Prostate gland (tissue), 2 donors: ENCODE results near the gene SERBP1.

Experiments
- POLR2A ChIP-seq: fragments of 450-650 bp; IDR thresholded peaks from one replicate; pipeline ENCODE4 v1.6.1; 2016; ENCODE audit warnings: antibody characterized with exemption, mild to moderate bottlenecking
- POLR2AphosphoS5 ChIP-seq: sonication (generic); formaldehyde crosslinking; IDR thresholded peaks from one replicate; pipeline ENCODE4 v1.6.1; 2017; ENCODE audit warnings: antibody characterized with exemption
- TF ChIP-seq, protein P1 (sequence below), 4 experiments: fragments of 200-600 bp in 2 of 4; fragments of 450-650 bp in 2 of 4; sonication (generic) in 2 of 4; IDR thresholded peaks; 1 replicate in 3 of 4; 2 replicates in 1 of 4; pipeline ENCODE4 v1.5.1; 2016 to 2019; ENCODE audit warnings: antibody characterized with exemption in 4 of 4, mild to moderate bottlenecking in 2 of 4, moderate library complexity in 2 of 4

DNA sequence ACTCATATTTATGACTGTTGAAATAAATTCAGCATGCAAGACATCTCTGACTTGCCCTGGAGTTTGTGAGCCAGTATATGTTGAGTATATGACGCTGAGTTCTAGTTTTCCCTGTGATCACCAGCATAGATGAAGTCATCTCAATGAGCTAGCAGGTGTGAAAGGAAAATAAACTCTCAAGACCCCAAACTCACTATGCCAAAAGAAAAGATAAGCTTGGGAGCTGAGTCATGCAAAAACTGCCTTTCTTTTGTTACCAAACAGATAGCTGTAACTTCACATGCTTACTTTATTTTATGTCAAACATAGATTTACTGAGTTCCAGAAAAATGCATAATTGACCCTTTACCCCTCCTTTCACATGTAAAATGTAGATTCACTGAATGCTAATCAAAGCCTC, 52.9 kb downstream of the SERBP1 start:
- TF ChIP-seq, protein P1, sequence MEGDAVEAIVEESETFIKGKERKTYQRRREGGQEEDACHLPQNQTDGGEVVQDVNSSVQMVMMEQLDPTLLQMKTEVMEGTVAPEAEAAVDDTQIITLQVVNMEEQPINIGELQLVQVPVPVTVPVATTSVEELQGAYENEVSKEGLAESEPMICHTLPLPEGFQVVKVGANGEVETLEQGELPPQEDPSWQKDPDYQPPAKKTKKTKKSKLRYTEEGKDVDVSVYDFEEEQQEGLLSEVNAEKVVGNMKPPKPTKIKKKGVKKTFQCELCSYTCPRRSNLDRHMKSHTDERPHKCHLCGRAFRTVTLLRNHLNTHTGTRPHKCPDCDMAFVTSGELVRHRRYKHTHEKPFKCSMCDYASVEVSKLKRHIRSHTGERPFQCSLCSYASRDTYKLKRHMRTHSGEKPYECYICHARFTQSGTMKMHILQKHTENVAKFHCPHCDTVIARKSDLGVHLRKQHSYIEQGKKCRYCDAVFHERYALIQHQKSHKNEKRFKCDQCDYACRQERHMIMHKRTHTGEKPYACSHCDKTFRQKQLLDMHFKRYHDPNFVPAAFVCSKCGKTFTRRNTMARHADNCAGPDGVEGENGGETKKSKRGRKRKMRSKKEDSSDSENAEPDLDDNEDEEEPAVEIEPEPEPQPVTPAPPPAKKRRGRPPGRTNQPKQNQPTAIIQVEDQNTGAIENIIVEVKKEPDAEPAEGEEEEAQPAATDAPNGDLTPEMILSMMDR (IDR thresholded peaks at IDR 0.05): no peak
- TF ChIP-seq POLR2A (no peak), POLR2AphosphoS5 (no peak)
